Panc1 (cell line): ENCODE measurements around the gene CTF1. TPM values are rescaled to one million over a fixed set of nuclear protein-coding genes. Genes with fewer than 3 reads are reported as not detected.

Experiments used
- ATAC-seq: fragments of 200-7000 bp; cut with Tn5 transposase; 2 replicates; pipeline ENCODE4 v1.9.1; 2020; ENCODE audit warnings: mild to moderate bottlenecking, moderate library complexity
- BruUV-seq: library from RNA; stranded (reverse); fragments of 400-500 nt; replicated peaks from 2 replicates; lab custom pipeline; 2021; lab: Mats Ljungman, UMichigan
- CTCF ChIA-PET: fragments of 300-600 bp; sonication (Branson Sonifier 250); formaldehyde crosslinking; loops from one replicate; lab custom pipeline; 2022; ENCODE audit warnings: antibody characterized with exemption; lab: Charles Lee
- POLR2A ChIA-PET: fragments of 300-600 bp; sonication (Branson Sonifier 250); formaldehyde crosslinking; loops from one replicate; lab custom pipeline; 2022; ENCODE audit warnings: antibody characterized with exemption; lab: Charles Lee
- DNase-seq: peaks from one replicate; pipeline ENCODE4 v3.0.0-alpha.2; 2010; ENCODE audit warnings: low read depth, low spot score
- H3K27ac ChIP-seq: 2 replicates; pipeline ENCODE4 v1.5.1; 2011; ENCODE audit warnings: mild to moderate bottlenecking, low read length, inconsistent platforms
- H3K27me3 ChIP-seq: fragments of 200-500 bp; sonication (Bioruptor generic); 2 replicates; pipeline ENCODE4 v1.6.0; 2014; ENCODE audit warnings: low read length, inconsistent platforms; ENCODE audit not compliant: control insufficient read depth, insufficient read depth
- H3K36me3 ChIP-seq: fragments of 200-500 bp; sonication (Bioruptor generic); 2 replicates; pipeline ENCODE4 v1.5.1; 2014; ENCODE audit warnings: inconsistent platforms, mild to moderate bottlenecking, low read length, moderate library complexity; ENCODE audit not compliant: control insufficient read depth, insufficient read depth
- H3K4me1 ChIP-seq: 2 replicates; pipeline ENCODE4 v1.5.1; 2011; ENCODE audit warnings: inconsistent platforms, mild to moderate bottlenecking, low read length, moderate library complexity; ENCODE audit not compliant: control insufficient read depth, insufficient read depth
- H3K4me3 ChIP-seq, 2 experiments: 2 replicates each; pipeline ENCODE4 v1.5.1; 2011 to 2012; ENCODE audit warnings: low read depth in 2 of 2, low read length in 2 of 2, mild to moderate bottlenecking in 2 of 2, inconsistent platforms in 1 of 2, moderate library complexity in 1 of 2
- H3K9me3 ChIP-seq: fragments of 200-500 bp; sonication (Bioruptor generic); 2 replicates; pipeline ENCODE4 v1.5.1; 2014; ENCODE audit warnings: low read depth, mild to moderate bottlenecking, inconsistent platforms, low read length, moderate library complexity; ENCODE audit not compliant: control insufficient read depth, insufficient read depth
- CTCF ChIP-seq: fragments of 450-650 bp; IDR thresholded peaks from 2 replicates; pipeline ENCODE4 v1.5.1; 2017; ENCODE audit warnings: mild to moderate bottlenecking
- POLR2AphosphoS5 ChIP-seq: IDR thresholded peaks from 2 replicates; pipeline ENCODE4 v1.6.1; 2012; ENCODE audit warnings: mild to moderate bottlenecking, low read depth, low read length, moderate library complexity
- REST ChIP-seq, 2 experiments: IDR thresholded peaks; 2 replicates each; pipeline ENCODE4 v1.6.1; 2011 to 2012; ENCODE audit warnings: low read depth in 2 of 2, control low read depth in 1 of 2, low read length in 1 of 2, mild to moderate bottlenecking in 1 of 2, moderate library complexity in 1 of 2; ENCODE audit not compliant: insufficient read depth in 1 of 2
- SIN3A ChIP-seq: IDR thresholded peaks from 2 replicates; pipeline ENCODE4 v1.6.1; 2012; ENCODE audit warnings: low read depth, mild to moderate bottlenecking, low read length, moderate library complexity, borderline replicate concordance; ENCODE audit not compliant: insufficient read depth
- TCF7L2 ChIP-seq: IDR thresholded peaks from 2 replicates; pipeline ENCODE4 v1.6.1; 2011; ENCODE audit warnings: mild to moderate bottlenecking, low read depth, low read length, inconsistent platforms
- in situ Hi-C: cut with HindIII; loops from 2 replicates; pipeline ENCODE4 v1.10.0; 2016; ENCODE audit warnings: low sequenced_read_pairs, low pct_unique_long_range_greater_than_20kb
- intact Hi-C: fragments of 100-400 bp; cut with micrococcal nuclease; formaldehyde crosslinking; loops from one replicate; pipeline ENCODE4 v1.10.0; 2022; ENCODE audit not compliant: unreplicated experiment
- total RNA-seq: library from RNA; stranded (reverse); gene quantifications from one replicate; pipeline ENCODE4 v1.2.1, GENCODE V29; 2021; ENCODE audit not compliant: unreplicated experiment

CTF1 gene
- total RNA-seq, 1 experiment from 2014 or later: 2.9 TPM

- Histone ChIP-seq H3K27ac (no peak overlapping the region), H3K4me3 (no peak overlapping the region), H3K4me1 (0 out of 2 replicates have a peak, but pooled peaks cover 3% of the 10 kb centered on the region), H3K27me3 (no peaks in the 10 kb centered on the region), H3K9me3 (no peaks in the 10 kb centered on the region), H3K36me3 (no peaks in the 10 kb centered on the region)
- intact Hi-C loops (loop anchor here (10.0 kb wide), 1 partner anchor 62 kb away; no protein-coding TSS in a partner anchor), in situ Hi-C loops (no loop called here)
- ATAC-seq (no peak), DNase-seq (no peak)
- BruUV-seq: no TSS peak
- CTCF ChIA-PET: no interaction called here
- POLR2A ChIA-PET: no interaction called here
- TF ChIP-seq SIN3A: no peak
- no peak for TF ChIP-seq TCF7L2
- no peak for TF ChIP-seq REST (IDR thresholded peaks at IDR 0.05; ENCODE audit: insufficient read depth in 1 of 2, low read depth in 2 of 2, low read length in 1 of 2)
- no peak for TF ChIP-seq CTCF
- no peak for TF ChIP-seq POLR2AphosphoS5
Observed at GRCh38 chr16:30907064-30907463, 10.7 kb downstream of the CTF1 start.

GRCh38 chr16:30910427-30911029 is 14.1 kb downstream of the CTF1 start:
- Histone ChIP-seq H3K4me3 (no peak overlapping the region), H3K36me3 (no peaks in the 10 kb centered on the region), H3K4me1 (0 out of 2 replicates have a peak, but pooled peaks cover 3% of the 10 kb centered on the region), H3K9me3 (no peaks in the 10 kb centered on the region), H3K27ac (no peak overlapping the region), H3K27me3 (no peaks in the 10 kb centered on the region)
- ATAC-seq (no peak), DNase-seq (no peak)
- intact Hi-C loops: no loop called here
- BruUV-seq: no TSS peak
- in situ Hi-C loops: no loop called here
- POLR2A ChIA-PET: no interaction called here
- CTCF ChIA-PET: no interaction called here
- TF ChIP-seq TCF7L2 (no peak), CTCF (no peak), REST (IDR thresholded peaks at IDR 0.05; ENCODE audit: insufficient read depth in 1 of 2, low read depth in 2 of 2, low read length in 1 of 2) (no peak), SIN3A (no peak), POLR2AphosphoS5 (no peak)
